HepG2 (cell line): ENCODE measurements around the gene LRRC74A. TPM values are rescaled to one million over a fixed set of nuclear protein-coding genes. Genes with fewer than 3 reads are reported as not detected.

Source experiments
- FOXK2 ChIP-seq: fragments of 450-650 bp; IDR thresholded peaks from 2 replicates; pipeline ENCODE4 v1.6.1; 2016
- ISL2 ChIP-seq: sonication (generic); formaldehyde crosslinking; IDR thresholded peaks from 2 replicates; pipeline ENCODE4 v1.5.0; 2020; ENCODE audit warnings: missing genetic modification reagents
- LCORL ChIP-seq, 2 experiments: fragments of 450-650 bp in 1 of 2; sonication (generic) in 1 of 2; formaldehyde crosslinking in 1 of 2; IDR thresholded peaks; 2 replicates each; pipeline versions ENCODE4 v1.5.0 to v1.6.1; 2017 to 2020; ENCODE audit warnings: antibody characterized with exemption in 1 of 2, missing genetic modification reagents in 1 of 2
- MEIS2 ChIP-seq: sonication (generic); formaldehyde crosslinking; IDR thresholded peaks from 2 replicates; pipeline ENCODE4 v1.9.0; 2021; ENCODE audit warnings: mild to moderate bottlenecking, missing genetic modification reagents
- NBN ChIP-seq: fragments of 450-650 bp; conservative IDR thresholded peaks from 2 replicates; pipeline ENCODE4 v1.6.1; 2017
- NFE2 ChIP-seq: sonication (generic); formaldehyde crosslinking; IDR thresholded peaks from 2 replicates; pipeline ENCODE4 v1.4.0; 2020; ENCODE audit warnings: missing genetic modification reagents
- NR1H2 ChIP-seq: sonication (generic); formaldehyde crosslinking; IDR thresholded peaks from 2 replicates; pipeline ENCODE4 v1.8.1; 2022; ENCODE audit warnings: low read depth, missing genetic modification reagents, borderline replicate concordance
- RAD51 ChIP-seq: fragments of 450-650 bp; IDR thresholded peaks from 2 replicates; pipeline ENCODE4 v1.6.1; 2016; ENCODE audit warnings: borderline replicate concordance
- SIX4 ChIP-seq: sonication (generic); formaldehyde crosslinking; IDR thresholded peaks from 2 replicates; pipeline ENCODE4 v1.4.0; 2020; ENCODE audit warnings: missing genetic modification reagents
- SP4 ChIP-seq: sonication (generic); formaldehyde crosslinking; IDR thresholded peaks from 2 replicates; pipeline ENCODE4 v1.8.1; 2023; ENCODE audit warnings: mild to moderate bottlenecking, missing genetic modification reagents
- SRSF4 ChIP-seq: fragments of 200-400 bp; formaldehyde crosslinking; IDR thresholded peaks from one replicate; pipeline ENCODE4 v1.6.1; 2018; ENCODE audit warnings: mild to moderate bottlenecking, low read depth, low read length, moderate library complexity; ENCODE audit not compliant: poor library complexity, severe bottlenecking
- STAG1 ChIP-seq: sonication (generic); formaldehyde crosslinking; IDR thresholded peaks from 2 replicates; pipeline ENCODE4 v1.4.0; 2020; ENCODE audit warnings: missing genetic modification reagents
- TCF7 ChIP-seq: sonication (generic); IDR thresholded peaks from 2 replicates; pipeline ENCODE4 v1.6.1; 2016; ENCODE audit warnings: antibody characterized with exemption, low read depth
- ZFP62 ChIP-seq: sonication (generic); formaldehyde crosslinking; IDR thresholded peaks from 2 replicates; pipeline ENCODE4 v1.4.0; 2020; ENCODE audit warnings: missing genetic modification reagents
- ZMYM3 ChIP-seq: sonication (generic); formaldehyde crosslinking; IDR thresholded peaks from 2 replicates; pipeline ENCODE4 v1.5.1; 2020; ENCODE audit warnings: mild to moderate bottlenecking, missing genetic modification reagents
- ZNF234 ChIP-seq: sonication (generic); formaldehyde crosslinking; conservative IDR thresholded peaks from 2 replicates; pipeline ENCODE4 v1.5.1; 2020; ENCODE audit warnings: mild to moderate bottlenecking, missing genetic modification reagents
- polyA plus RNA-seq, 8 experiments: library from polyadenylated mRNA; depleted of rRNA in 3 of 8; stranded (reverse) in 7 of 8; unstranded in 1 of 8; fragments of >200 nt; fragmentation: Illumina TruSeq in 4 of 8; extraction: Trizol in 4 of 8; gene quantifications; 2 replicates each; pipeline versions ENCODE4 v1.2.1 to v1.2.3, GENCODE V29; 2011 to 2016; ENCODE audit warnings: low read depth in 4 of 8, missing spikeins in 1 of 8, mixed read lengths in 1 of 8; ENCODE audit not compliant: insufficient read depth in 1 of 8
- total RNA-seq, 5 experiments: library from RNA; depleted of rRNA; stranded (reverse); fragments of >200 nt; fragmentation: Illumina TruSeq; extraction: Trizol; gene quantifications; 2 replicates each; pipeline ENCODE4 v1.2.3, GENCODE V29; 2016; ENCODE audit warnings: low read depth in 1 of 5
- TF ChIP-seq, protein P1 (sequence below), 2 experiments: fragments of 450-650 bp in 1 of 2; sonication (generic) in 1 of 2; formaldehyde crosslinking in 1 of 2; IDR thresholded peaks; 2 replicates each; pipeline versions ENCODE4 v1.6.1 to v1.8.0; 2016 to 2022; ENCODE audit warnings: antibody characterized with exemption in 1 of 2, mild to moderate bottlenecking in 1 of 2, missing genetic modification reagents in 1 of 2
- TF ChIP-seq, protein P2 (sequence below): sonication (generic); formaldehyde crosslinking; IDR thresholded peaks from 2 replicates; pipeline ENCODE4 v1.4.0; 2020; ENCODE audit warnings: mild to moderate bottlenecking, missing genetic modification reagents
- TF ChIP-seq, protein P3 (sequence below): sonication (generic); formaldehyde crosslinking; IDR thresholded peaks from 2 replicates; pipeline ENCODE4 v1.4.0; 2020; ENCODE audit warnings: missing genetic modification reagents

LRRC74A gene
- total and polyA plus RNA-seq, 2 of the 13 experiments (the other 11 are each of a cell fraction or from before 2014, with no cell fraction given) = not detected

DNA sequence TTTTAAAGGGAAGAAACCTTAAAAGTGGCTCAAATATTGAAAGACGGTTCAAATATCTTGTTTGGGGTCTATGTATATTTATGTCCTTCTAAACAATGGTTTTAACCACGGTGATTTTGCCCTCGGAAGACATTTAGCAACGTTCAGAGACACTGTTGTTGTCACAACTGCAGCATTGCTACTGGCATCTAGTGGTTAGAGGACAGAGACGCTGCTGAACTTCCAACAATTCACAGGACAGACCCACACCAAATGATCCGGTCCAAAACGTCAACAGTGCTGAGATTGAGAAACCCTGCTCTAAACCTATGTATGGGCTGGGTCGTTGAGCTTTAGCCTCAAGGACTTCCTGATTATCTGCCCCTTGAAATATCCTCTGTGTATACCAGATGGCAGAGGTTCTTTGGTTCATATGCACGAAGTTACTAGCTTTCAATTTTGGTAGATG lies 15.2 kb upstream of the LRRC74A start (continued):
- peak; percentile 33; the same call in 1 of the 2 replicates for TF ChIP-seq ZMYM3 (CRISPR knock-in tag)
- TF ChIP-seq, protein P1, sequence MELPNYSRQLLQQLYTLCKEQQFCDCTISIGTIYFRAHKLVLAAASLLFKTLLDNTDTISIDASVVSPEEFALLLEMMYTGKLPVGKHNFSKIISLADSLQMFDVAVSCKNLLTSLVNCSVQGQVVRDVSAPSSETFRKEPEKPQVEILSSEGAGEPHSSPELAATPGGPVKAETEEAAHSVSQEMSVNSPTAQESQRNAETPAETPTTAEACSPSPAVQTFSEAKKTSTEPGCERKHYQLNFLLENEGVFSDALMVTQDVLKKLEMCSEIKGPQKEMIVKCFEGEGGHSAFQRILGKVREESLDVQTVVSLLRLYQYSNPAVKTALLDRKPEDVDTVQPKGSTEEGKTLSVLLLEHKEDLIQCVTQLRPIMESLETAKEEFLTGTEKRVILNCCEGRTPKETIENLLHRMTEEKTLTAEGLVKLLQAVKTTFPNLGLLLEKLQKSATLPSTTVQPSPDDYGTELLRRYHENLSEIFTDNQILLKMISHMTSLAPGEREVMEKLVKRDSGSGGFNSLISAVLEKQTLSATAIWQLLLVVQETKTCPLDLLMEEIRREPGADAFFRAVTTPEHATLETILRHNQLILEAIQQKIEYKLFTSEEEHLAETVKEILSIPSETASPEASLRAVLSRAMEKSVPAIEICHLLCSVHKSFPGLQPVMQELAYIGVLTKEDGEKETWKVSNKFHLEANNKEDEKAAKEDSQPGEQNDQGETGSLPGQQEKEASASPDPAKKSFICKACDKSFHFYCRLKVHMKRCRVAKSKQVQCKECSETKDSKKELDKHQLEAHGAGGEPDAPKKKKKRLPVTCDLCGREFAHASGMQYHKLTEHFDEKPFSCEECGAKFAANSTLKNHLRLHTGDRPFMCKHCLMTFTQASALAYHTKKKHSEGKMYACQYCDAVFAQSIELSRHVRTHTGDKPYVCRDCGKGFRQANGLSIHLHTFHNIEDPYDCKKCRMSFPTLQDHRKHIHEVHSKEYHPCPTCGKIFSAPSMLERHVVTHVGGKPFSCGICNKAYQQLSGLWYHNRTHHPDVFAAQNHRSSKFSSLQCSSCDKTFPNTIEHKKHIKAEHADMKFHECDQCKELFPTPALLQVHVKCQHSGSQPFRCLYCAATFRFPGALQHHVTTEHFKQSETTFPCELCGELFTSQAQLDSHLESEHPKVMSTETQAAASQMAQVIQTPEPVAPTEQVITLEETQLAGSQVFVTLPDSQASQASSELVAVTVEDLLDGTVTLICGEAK (IDR thresholded peaks at IDR 0.05) = no peak
- TF ChIP-seq, protein P1 (CRISPR knock-in tag; IDR thresholded peaks at IDR 0.05) = peak; percentile 78; the same call in 1 of the 2 replicates
- no peak for TF ChIP-seq NFE2 (CRISPR knock-in tag)
- TF ChIP-seq SP4 (CRISPR knock-in tag) = no peak
- no peak for TF ChIP-seq NR1H2
- no peak for TF ChIP-seq RAD51
- TF ChIP-seq ZNF234 = no peak
- no peak for TF ChIP-seq TCF7
- peak; percentile 40 for TF ChIP-seq STAG1
- no peak for TF ChIP-seq ISL2 (CRISPR knock-in tag)
- TF ChIP-seq, protein P2, sequence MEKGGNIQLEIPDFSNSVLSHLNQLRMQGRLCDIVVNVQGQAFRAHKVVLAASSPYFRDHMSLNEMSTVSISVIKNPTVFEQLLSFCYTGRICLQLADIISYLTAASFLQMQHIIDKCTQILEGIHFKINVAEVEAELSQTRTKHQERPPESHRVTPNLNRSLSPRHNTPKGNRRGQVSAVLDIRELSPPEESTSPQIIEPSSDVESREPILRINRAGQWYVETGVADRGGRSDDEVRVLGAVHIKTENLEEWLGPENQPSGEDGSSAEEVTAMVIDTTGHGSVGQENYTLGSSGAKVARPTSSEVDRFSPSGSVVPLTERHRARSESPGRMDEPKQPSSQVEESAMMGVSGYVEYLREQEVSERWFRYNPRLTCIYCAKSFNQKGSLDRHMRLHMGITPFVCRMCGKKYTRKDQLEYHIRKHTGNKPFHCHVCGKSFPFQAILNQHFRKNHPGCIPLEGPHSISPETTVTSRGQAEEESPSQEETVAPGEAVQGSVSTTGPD (CRISPR knock-in tag) = no peak
- no peak for TF ChIP-seq LCORL (IDR thresholded peaks at IDR 0.05)
- TF ChIP-seq LCORL (CRISPR knock-in tag; IDR thresholded peaks at IDR 0.05) = 0 out of 2 replicates have a peak, but pooled peaks have one; percentile 44
- no peak for TF ChIP-seq MEIS2 (CRISPR knock-in tag)
- peak; percentile 54; the same call in 1 of the 2 replicates for TF ChIP-seq FOXK2
- no peak for TF ChIP-seq ZFP62 (CRISPR knock-in tag)
- no peak for TF ChIP-seq SRSF4
- TF ChIP-seq NBN = no peak
- TF ChIP-seq SIX4 = no peak
- TF ChIP-seq, protein P3, sequence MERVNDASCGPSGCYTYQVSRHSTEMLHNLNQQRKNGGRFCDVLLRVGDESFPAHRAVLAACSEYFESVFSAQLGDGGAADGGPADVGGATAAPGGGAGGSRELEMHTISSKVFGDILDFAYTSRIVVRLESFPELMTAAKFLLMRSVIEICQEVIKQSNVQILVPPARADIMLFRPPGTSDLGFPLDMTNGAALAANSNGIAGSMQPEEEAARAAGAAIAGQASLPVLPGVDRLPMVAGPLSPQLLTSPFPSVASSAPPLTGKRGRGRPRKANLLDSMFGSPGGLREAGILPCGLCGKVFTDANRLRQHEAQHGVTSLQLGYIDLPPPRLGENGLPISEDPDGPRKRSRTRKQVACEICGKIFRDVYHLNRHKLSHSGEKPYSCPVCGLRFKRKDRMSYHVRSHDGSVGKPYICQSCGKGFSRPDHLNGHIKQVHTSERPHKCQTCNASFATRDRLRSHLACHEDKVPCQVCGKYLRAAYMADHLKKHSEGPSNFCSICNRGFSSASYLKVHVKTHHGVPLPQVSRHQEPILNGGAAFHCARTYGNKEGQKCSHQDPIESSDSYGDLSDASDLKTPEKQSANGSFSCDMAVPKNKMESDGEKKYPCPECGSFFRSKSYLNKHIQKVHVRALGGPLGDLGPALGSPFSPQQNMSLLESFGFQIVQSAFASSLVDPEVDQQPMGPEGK (CRISPR knock-in tag) = peak; percentile 15; the same call in 1 of the 2 replicates
